ENCODE results near the gene OR5B17.

DNA sequence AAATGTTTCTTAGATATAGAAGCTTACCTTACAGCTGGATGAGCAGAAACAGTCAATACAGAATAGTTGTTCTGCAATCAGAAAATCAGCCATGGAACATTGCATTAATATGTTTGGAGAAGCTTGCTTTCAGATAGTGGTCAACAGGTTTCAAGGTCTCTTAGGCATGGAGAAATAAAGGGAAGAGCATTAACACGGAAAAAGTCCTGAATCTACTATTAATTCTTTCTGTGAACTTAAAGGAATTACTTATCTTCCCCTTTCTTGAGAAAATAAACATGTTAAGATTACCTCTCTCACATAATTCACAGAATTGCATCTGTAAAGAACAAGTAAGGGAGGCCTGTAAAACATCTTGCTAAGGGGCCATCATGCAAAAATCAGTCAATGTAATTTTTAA is 47.9 kb upstream of the OR5B17 start, which contains the start of gene OR5B3:
- TF ChIP-seq CTCF (IDR thresholded peaks at IDR 0.05), result no peak
- no peak for TF ChIP-seq POLR2A (IDR thresholded peaks at IDR 0.05)

Measured in thyroid gland (tissue), 4 donors.